GM12801 (cell line): ENCODE results near the gene INTS3.

Source experiments
- TF ChIP-seq, protein P1 (sequence below): IDR thresholded peaks from one replicate; pipeline ENCODE4 v1.5.1; 2011; ENCODE audit warnings: control low read depth; ENCODE audit not compliant: insufficient read length; ENCODE audit errors: extremely low read depth

Gene INTS3

DNA sequence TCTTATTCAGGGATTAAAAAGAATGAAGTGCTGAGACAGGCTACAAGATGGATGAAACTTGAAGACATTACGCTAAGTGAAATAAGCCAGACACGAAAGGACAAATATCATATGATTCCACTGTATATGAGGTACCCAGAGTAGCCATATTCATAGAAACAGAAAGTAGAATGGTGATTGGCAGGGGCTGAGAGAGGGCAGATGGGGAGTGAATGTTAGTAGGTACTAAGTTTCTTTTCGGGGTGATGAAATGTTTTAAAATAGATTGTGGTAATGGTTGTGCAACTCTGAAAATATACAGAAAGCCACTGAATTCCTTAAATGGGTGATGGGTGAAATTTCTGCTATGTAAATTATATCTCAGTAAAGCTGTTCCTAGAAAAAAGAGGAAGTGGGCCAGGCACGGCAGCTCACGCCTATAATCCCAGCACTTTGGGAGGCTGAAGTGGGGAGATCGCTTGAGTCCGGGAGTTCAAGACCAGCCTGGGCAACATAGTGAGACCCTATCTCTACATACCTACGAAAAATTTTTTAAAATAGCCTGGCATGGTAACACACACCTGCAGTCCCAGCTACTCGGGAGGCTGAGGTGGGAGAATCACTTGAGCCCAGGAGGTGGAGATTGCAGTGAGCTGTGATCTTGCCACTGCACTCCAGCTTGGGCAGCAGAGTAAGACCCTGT is 63.3 kb downstream of the INTS3 start:
- TF ChIP-seq, protein P1, sequence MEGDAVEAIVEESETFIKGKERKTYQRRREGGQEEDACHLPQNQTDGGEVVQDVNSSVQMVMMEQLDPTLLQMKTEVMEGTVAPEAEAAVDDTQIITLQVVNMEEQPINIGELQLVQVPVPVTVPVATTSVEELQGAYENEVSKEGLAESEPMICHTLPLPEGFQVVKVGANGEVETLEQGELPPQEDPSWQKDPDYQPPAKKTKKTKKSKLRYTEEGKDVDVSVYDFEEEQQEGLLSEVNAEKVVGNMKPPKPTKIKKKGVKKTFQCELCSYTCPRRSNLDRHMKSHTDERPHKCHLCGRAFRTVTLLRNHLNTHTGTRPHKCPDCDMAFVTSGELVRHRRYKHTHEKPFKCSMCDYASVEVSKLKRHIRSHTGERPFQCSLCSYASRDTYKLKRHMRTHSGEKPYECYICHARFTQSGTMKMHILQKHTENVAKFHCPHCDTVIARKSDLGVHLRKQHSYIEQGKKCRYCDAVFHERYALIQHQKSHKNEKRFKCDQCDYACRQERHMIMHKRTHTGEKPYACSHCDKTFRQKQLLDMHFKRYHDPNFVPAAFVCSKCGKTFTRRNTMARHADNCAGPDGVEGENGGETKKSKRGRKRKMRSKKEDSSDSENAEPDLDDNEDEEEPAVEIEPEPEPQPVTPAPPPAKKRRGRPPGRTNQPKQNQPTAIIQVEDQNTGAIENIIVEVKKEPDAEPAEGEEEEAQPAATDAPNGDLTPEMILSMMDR, result no peak

DNA sequence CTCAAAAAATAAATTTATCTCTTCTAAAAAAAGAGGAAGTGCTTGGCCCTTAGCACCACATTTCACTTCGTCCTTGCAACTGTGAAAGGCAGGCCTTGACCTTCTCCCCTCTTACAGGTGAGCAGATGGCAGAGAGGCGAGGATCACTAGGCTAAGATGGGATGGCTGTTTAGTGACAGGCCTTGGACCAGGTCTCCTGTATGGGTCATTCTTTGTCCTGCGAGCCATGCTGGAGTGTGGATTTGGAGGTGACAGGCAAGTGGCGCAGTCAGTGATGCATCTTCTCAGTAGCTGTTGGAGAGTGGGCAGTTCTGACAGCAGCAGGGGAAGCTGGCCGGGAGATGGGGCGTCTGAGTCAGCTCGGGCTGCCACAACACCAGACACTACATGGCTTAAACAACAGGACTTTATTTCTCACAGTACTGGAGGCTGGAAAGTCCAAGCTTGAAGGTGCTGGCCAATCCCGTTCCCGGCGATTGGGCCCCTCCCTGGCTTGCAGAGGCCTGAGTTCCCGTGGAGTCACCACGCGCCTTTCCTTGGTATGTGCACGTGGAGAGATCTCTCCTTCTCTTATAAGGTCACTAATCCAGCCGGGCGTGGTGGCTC is 63.9 kb downstream of the INTS3 start:
- TF ChIP-seq, protein P1, result no peak

DNA sequence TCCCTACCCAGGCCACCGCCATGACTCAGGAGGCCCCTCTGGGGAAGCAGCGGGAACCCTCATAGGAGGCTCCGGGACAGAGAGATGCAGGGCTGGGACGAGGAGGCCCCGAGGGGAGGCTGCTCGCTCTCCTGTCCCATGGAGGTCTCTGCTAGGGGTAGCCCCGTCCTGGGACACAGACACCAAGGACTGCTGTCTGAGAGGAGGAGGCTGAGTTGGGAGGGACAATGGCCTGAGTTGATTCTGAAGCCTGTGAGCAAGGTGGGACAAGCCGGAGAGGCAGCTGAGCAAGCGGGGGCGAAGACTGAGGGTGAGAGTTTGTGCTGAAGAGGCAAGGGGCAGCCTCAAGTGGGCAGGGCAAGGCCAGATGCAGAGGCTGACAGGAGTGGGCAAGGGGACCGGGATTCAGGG is 64.8 kb downstream of the INTS3 start:
- TF ChIP-seq, protein P1, result no peak

DNA sequence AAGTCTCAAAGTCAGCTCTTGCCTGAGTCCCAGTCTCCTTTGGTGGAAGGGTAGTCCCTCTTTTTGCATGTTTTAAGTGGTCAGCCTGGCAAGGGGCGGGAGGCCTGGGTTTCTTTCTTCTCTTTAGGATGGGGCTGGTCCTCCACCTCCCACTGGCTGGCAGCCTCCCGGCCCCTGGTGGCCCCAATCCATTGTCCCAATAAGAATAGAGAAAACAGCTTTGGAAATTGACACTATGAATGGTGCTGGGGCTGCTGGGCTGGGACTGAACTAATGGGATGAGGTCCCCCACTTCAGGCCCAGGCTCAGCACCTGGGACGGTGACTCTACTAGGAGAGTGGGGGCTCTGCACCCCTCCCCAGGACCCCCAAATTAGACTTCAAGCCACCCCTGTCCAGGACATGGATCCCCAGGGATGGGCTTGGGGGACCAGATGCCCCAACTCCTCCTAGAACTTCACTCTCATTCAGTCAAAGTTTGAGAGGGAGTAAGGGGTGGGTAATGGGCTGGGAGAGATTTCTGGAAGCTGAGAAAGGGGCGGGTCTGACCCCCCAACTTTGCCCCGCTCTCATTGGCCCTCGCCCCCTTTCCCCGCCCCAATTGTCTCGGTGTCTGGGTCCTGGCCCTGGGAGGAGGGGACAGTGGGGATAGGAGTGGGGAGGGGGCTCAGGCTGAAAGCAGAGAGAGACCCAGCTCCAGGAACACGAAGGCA is 65.6 kb downstream of the INTS3 start:
- TF ChIP-seq, protein P1, result no peak

DNA sequence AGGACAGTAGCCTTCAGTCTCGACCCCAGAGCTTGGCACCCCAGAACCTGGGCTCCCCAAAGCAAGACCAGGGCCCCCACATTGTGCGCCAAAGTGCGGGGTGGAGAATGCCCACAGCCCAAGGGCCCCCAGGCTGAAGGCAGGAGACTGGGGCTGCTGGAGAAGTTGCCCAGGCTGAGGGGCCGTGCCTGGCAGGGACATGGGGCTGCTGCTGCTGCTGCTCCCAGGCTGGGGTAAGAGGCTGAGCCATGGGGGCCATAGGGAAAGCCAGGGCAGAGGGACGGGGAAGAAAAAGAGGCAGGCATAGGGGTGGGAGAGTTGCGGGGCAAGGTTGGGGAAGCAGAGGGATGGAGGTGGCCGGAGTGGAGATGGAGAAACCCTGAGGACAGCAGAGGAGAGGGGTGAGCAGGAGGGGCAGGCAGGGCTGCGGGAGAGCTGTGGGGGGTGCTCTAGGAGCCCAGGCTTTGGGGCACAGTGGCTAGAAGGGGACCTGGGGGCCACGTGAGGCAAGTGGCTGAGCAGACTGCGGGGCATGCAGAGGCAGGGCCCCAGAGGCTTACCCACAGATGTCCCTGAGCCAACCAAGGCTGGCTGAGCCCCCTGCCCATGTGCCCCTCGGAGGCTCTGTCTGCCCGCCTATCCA is 66.2 kb downstream of the INTS3 start:
- TF ChIP-seq, protein P1, result no peak

DNA sequence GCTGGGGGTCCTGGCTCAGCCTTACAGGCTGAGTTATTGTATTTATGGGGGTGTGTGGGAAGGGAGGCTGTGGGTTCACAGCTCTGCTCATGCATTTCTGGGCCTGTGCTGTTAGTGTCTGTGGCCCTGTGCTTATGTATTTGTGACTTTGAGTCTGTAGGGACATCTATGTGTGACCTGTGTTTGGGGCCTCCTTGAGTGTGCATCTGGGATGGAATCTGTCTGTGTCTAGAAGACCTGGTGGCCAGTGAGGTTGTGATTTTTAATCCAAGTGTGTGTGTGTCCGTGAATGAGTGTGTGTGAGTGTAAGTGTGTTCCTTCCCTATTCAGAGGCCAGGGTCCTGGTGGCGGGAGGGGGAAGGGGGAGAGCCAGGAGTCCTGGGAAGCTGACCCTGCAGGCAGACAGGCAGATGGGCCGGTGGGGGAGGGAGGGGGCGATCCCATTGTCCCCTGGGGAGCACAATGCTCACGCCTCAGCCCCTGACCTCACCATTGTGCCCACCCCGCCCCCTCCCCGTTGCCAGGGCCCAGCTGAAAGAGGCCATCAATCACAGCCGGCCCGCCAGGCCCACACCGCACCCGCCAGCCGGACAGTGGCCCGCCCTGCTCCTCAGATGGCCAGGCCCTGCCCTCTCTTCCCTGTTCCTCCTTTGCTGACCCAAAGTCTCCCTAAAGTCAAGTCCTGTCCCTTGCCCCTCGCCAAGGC is 66.9 kb downstream of the INTS3 start:
- TF ChIP-seq, protein P1, result no peak
